ENCODE measurements around the gene GARRE1.
"Not testable (repeated sequence)": the region's sequence is repeated elsewhere in the genome, so short reads cannot be mapped to it uniquely, and the experiment has no call there.

GARRE1 gene

DNA sequence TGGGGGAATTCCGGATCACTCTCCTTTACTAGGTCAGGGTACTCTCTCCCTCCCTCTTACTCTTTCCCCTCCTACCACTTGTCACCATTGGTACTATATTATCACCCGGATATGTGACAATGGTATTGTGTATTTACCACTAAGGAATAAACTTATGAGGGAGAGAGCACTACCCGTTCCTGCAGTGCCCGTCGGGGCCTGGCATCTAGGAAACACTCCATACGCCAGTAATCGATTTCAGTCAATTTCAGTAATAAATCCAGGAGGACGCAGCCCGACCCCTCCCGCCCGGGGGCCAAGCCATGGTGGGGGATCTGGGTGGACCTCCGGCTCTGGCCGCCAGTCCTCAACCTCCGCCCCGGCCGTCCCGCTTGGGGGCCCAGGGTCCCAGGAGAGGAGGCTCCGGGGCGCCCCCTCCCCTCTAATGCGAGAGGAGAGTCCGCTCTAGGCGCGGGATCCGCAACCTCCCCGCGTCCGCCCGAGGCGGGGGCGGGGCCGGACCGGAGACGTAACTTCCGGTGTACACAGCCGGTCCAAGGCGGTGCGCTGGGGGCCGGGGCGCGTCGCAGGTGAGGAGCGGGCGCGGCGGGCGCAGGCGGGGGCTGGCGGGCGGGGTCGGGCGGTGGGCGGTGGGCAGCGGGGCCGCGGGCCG lies at the start of gene GARRE1:
GARRE1 (plus strand) TSS at position 509 of the 652 bp plus-strand sequence. CDS start 45,920 bp downstream, outside the sequence.
- TF ChIP-seq, protein P1, sequence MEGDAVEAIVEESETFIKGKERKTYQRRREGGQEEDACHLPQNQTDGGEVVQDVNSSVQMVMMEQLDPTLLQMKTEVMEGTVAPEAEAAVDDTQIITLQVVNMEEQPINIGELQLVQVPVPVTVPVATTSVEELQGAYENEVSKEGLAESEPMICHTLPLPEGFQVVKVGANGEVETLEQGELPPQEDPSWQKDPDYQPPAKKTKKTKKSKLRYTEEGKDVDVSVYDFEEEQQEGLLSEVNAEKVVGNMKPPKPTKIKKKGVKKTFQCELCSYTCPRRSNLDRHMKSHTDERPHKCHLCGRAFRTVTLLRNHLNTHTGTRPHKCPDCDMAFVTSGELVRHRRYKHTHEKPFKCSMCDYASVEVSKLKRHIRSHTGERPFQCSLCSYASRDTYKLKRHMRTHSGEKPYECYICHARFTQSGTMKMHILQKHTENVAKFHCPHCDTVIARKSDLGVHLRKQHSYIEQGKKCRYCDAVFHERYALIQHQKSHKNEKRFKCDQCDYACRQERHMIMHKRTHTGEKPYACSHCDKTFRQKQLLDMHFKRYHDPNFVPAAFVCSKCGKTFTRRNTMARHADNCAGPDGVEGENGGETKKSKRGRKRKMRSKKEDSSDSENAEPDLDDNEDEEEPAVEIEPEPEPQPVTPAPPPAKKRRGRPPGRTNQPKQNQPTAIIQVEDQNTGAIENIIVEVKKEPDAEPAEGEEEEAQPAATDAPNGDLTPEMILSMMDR (IDR thresholded peaks at IDR 0.05; ENCODE audit: control insufficient read depth, extremely low read depth, insufficient read depth), result 0 out of 2 replicates have a peak, but pooled peaks have one; percentile 3
- no peak for DNase-seq (ENCODE audit: low read depth)
- peak within 1 kb of the TSS; percentile 84 for H3K4me3 ChIP-seq (ENCODE audit: low read depth, low read length)

DNA sequence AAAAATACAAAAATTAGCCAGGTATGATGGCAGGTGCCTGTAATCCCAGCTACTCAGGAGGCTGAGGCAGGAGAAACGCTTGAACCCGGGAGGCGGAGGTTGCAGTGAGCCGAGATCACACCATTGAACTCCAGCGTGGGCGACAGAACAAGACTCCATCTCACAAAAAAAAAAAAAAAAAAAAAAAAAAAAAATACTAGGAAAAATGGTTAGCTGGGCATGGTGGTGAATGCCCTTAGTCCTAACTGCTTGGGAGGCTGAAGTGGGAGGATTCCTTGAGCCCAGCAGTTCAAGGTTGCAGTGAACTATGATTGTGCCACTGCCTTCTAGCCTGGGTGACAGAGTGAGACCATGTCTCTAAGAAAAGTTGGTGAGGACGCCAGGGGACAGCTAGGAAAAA lies 49.0 kb upstream of the GARRE1 start:
- H3K4me3 ChIP-seq (ENCODE audit: low read depth, low read length); DNase-seq (ENCODE audit: low read depth): not testable (repeated sequence)

- TF ChIP-seq, protein P1 (IDR thresholded peaks at IDR 0.05; ENCODE audit: control insufficient read depth, extremely low read depth, insufficient read depth), result no peak
- H3K4me3 ChIP-seq (ENCODE audit: low read depth, low read length), result no peak overlapping the region
- DNase-seq (ENCODE audit: low read depth), result no peak
Observed at GRCh38 chr19:34208291-34208884, 46.0 kb upstream of the GARRE1 start.

- DNase-seq (ENCODE audit: low read depth), result no peak
- TF ChIP-seq, protein P1 (IDR thresholded peaks at IDR 0.05; ENCODE audit: control insufficient read depth, extremely low read depth, insufficient read depth), result no peak
Observed at GRCh38 chr19:34209726-34210125, 44.6 kb upstream of the GARRE1 start.

DNA sequence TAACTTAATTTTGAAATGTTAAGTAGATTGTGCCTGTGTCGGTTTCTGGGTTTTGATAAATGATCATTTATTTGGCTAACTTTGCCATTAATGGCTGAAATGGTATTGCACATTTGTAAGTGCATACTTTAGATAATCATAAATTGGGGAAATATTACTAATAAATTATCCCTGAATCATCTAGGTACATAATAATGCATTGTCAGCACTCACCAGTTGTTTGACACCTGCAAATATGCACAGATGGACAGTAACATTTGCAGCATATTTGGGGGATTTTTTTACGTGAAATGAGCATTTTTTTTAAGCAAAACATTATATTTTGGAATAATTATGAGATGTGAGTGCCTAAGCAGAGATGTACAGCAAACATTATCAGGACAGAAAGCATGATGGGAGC lies 41.1 kb upstream of the GARRE1 start:
- no peak overlapping the region for H3K4me3 ChIP-seq (ENCODE audit: low read depth, low read length)
- TF ChIP-seq, protein P1 (IDR thresholded peaks at IDR 0.05; ENCODE audit: control insufficient read depth, extremely low read depth, insufficient read depth), result no peak
- DNase-seq (ENCODE audit: low read depth), result no peak

More at GRCh38 chr19:34209726-34210125, 44.6 kb upstream of the GARRE1 start:
- no peak overlapping the region for H3K4me3 ChIP-seq (ENCODE audit: low read depth, low read length)

- DNase-seq (ENCODE audit: low read depth), result no peak
- TF ChIP-seq, protein P1 (IDR thresholded peaks at IDR 0.05; ENCODE audit: control insufficient read depth, extremely low read depth, insufficient read depth), result no peak
- no peak overlapping the region for H3K4me3 ChIP-seq (ENCODE audit: low read depth, low read length)
Observed at GRCh38 chr19:34214040-34214439, 40.3 kb upstream of the GARRE1 start.

DNA sequence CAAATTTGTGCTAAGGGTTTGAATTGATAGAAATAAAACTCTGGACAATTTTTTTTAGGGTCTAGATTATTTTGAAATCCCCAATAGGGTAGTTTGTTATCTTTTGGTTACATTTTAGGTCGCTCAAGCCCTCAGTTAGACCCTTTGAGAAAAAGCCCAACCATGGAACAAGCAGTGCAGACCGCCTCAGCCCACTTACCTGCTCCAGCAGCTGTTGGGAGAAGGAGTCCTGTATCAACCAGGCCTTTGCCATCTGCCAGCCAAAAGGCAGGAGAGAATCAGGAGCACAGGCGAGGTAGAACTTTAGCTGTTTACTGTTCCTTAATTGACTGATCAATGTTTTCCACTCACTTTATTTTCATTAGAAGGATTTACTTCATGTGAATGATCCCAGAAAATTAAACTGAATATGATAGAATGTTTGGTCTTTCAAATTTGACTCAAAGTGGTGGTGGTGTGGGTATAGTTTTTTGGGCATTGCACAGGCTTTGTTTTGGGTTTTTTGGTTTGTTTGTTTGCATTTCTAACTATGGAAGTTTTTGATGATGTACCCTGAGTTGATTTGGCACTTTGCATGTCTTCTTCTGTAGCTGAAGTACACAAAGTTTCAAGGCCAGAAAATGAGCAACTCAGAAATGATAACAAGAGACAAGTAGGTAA lies 39.2 kb upstream of the GARRE1 start:
- TF ChIP-seq, protein P1 (IDR thresholded peaks at IDR 0.05; ENCODE audit: control insufficient read depth, extremely low read depth, insufficient read depth), result no peak
- no peak for DNase-seq (ENCODE audit: low read depth)
- H3K4me3 ChIP-seq (ENCODE audit: low read depth, low read length), result no peak overlapping the region
